Gastroesophageal sphincter (tissue), 3 donors: ENCODE results near the gene IFFO2.

Experiments used
- CTCF ChIP-seq, 4 experiments: fragments of 200-600 bp in 2 of 4; fragments of 450-650 bp in 2 of 4; sonication (generic) in 1 of 4; IDR thresholded peaks; one replicate each; pipeline ENCODE4 v1.5.1; 2017 to 2019; ENCODE audit warnings: antibody characterized with exemption in 4 of 4, mild to moderate bottlenecking in 2 of 4, moderate library complexity in 2 of 4
- POLR2A ChIP-seq, 2 donors: fragments of 450-650 bp; IDR thresholded peaks; one replicate each; pipeline ENCODE4 v1.6.1; 2017; ENCODE audit warnings: antibody characterized with exemption in 2 of 2, mild to moderate bottlenecking in 2 of 2, moderate library complexity in 1 of 2
- POLR2AphosphoS5 ChIP-seq: sonication (generic); formaldehyde crosslinking; IDR thresholded peaks from one replicate; pipeline ENCODE4 v1.6.1; 2017; ENCODE audit warnings: antibody characterized with exemption

- TF ChIP-seq POLR2AphosphoS5 (no peak), POLR2A (IDR thresholded peaks at IDR 0.05) (no peak), CTCF (IDR thresholded peaks at IDR 0.05) (no peak)
Observed at GRCh38 chr1:18970762-18971161, 14.3 kb upstream of the IFFO2 start.
